ENCODE results near the gene SAMD4A.

DNA sequence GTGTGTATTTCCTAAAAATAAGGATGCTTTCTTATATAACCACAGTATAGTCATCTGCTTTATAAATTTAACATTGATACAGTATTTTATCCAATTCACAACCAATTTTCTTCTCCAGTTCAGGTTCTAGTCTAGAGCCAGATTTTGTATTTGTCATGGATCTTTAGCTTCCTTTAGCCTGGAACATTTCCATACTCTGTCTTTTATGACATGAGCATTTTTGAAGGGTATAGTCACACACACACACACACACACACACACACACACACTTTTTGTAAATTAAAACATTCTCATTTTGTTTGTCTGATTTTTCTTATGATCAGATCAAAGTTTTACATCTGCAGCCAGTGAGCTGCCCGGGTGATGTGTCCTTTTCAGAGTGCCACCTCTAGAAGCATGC, 31.8 kb upstream of the SAMD4A start:
- TF ChIP-seq, protein P1, sequence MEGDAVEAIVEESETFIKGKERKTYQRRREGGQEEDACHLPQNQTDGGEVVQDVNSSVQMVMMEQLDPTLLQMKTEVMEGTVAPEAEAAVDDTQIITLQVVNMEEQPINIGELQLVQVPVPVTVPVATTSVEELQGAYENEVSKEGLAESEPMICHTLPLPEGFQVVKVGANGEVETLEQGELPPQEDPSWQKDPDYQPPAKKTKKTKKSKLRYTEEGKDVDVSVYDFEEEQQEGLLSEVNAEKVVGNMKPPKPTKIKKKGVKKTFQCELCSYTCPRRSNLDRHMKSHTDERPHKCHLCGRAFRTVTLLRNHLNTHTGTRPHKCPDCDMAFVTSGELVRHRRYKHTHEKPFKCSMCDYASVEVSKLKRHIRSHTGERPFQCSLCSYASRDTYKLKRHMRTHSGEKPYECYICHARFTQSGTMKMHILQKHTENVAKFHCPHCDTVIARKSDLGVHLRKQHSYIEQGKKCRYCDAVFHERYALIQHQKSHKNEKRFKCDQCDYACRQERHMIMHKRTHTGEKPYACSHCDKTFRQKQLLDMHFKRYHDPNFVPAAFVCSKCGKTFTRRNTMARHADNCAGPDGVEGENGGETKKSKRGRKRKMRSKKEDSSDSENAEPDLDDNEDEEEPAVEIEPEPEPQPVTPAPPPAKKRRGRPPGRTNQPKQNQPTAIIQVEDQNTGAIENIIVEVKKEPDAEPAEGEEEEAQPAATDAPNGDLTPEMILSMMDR (IDR thresholded peaks at IDR 0.05) = no peak
- no peak for TF ChIP-seq POLR2A (IDR thresholded peaks at IDR 0.05)
